ENCODE results near the gene LSM14A.
"Not testable (repeated sequence)": the region's sequence is repeated elsewhere in the genome, so short reads cannot be mapped to it uniquely, and the experiment has no call there.

Gene LSM14A

DNA sequence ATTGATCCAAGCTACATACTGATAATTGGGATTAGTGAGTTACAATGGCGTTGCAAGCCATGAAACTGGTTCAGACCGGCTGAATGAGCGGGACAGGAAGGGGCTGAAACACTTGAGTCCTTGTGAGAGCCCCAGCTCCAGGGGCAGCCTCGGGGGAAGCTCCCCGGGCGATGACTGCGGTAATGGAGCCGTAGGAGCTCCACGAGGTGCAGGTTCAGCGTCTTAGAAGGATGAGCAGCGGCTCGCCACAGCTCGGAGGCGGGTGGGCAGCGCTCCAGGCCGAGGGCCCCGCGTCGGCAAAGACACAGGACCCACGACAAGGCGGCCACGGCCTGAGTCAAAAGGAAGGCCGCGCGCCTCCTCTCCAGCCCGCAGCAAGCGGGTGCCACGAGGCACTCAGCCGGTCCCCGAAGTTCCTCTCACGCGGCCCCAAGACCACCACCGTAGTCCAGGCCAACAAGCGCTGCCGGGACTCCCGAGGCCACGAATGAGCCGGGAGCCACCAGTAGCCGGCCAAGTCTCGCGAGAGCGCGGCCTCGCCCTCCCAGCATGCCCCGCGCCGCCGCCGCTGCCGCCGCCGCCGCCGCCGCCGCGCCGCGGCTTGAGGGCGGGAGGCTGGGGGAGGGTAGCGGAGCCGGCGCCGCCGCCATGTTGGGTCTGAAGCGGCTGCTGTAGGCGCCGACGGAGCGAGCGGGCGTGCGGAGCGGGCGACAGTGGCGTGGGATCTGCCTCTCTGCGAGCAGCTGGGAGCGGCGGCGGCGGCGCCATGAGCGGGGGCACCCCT lies at the start of gene LSM14A:
Gene LSM14A (plus strand): TSS at position 628 of the 784 bp plus-strand sequence. CDS start 139 bp downstream, at position 767.
- peak within 1 kb of the TSS; percentile 63 for H3K4me3 ChIP-seq (ENCODE audit: low read length)
- H2AFZ ChIP-seq (ENCODE audit: low read depth, low read length) = peak within 1 kb of the TSS; percentile 84
- peaks cover 25% of the 10 kb centered on the region for H3K36me3 ChIP-seq (ENCODE audit: insufficient read depth, low read length)
- no peaks in the 10 kb centered on the region for H3K9me3 ChIP-seq (ENCODE audit: low read length)
- peaks cover 12% of the 10 kb centered on the region for H3K4me1 ChIP-seq (ENCODE audit: insufficient read depth, low read length)
- H3K27me3 ChIP-seq (ENCODE audit: insufficient read depth, low read length) = no peaks in the 10 kb centered on the region

DNA sequence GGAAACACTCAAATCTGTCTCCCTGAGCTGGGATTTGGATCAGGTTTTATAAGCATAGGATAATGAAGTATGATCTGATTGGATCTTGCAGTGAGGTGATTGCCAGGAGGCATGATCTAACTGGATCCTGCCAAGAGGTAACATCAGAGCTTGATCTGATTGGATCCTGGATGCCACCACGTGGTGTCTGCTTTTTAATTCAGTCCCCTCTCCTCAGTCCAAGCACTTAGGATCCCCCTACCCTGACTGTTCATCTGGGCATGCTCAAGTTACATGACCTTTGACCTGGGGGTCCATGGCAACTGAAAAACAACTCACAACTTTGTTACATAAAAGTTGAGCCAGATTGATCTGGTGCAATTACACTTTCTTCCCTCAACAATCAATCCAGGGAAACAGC lies 47.5 kb upstream of the LSM14A start:
- peaks cover 7% of the 10 kb centered on the region for H3K4me1 ChIP-seq (ENCODE audit: insufficient read depth, low read length)
- H2AFZ ChIP-seq (ENCODE audit: low read depth, low read length) = no peak overlapping the region
- peaks cover 1% of the 10 kb centered on the region for H3K9me3 ChIP-seq (ENCODE audit: low read length)
- H3K4me3 ChIP-seq (ENCODE audit: low read length) = no peak overlapping the region
- H3K27me3 ChIP-seq (ENCODE audit: insufficient read depth, low read length) = no peaks in the 10 kb centered on the region
- H3K36me3 ChIP-seq (ENCODE audit: insufficient read depth, low read length) = no peaks in the 10 kb centered on the region

DNA sequence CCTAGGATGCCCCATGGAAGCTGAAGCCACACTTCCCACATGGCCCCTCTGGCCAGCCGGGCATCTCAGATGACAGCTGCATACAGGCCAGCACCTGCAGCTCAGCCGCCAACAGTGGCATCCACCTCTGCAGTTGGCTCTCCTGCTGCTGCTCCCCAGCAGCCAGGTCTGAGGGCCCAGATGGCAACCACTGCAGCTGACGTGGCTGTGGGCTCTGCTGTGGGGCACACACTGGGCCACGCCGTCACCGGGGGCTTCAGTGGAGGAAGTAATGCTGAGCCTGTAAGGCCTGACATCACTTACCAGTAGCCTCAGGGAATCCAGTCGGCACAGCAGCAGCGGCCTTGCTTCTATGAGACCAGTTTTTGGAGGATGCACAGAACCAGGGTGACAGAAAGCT lies 45.3 kb upstream of the LSM14A start:
- H3K27me3 ChIP-seq (ENCODE audit: insufficient read depth, low read length) = no peaks in the 10 kb centered on the region
- H3K36me3 ChIP-seq (ENCODE audit: insufficient read depth, low read length) = no peaks in the 10 kb centered on the region
- no peak overlapping the region for H3K4me3 ChIP-seq (ENCODE audit: low read length)
- peaks cover 1% of the 10 kb centered on the region for H3K9me3 ChIP-seq (ENCODE audit: low read length)
- no peak overlapping the region for H2AFZ ChIP-seq (ENCODE audit: low read depth, low read length)
- peaks cover 7% of the 10 kb centered on the region for H3K4me1 ChIP-seq (ENCODE audit: insufficient read depth, low read length)

DNA sequence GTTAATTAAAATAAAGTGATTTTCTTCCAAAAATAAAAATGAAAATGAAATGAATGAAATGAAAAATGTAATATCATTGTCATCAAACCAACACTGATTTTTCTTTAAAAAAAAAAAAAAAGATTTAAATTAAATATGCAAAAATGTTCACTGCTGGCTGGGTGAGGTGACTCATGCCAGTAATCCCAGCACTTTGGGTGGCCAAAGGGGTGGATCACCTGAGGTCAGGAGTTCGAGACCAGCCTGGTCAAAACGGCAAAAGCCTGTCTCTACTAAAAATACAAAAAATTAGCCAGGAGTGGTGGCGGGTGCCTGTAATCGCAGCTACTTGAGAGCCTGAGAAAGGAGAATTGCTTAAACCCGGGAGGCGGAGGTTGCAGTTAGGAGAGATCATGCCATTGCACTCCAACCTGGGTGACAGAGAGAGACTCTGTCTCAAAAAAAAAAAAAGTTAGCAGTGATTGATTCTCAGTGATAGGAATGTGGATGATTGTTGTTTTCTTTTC lies 44.6 kb upstream of the LSM14A start:
- H3K4me1 ChIP-seq (ENCODE audit: insufficient read depth, low read length) = peaks cover 7% of the 10 kb centered on the region

DNA sequence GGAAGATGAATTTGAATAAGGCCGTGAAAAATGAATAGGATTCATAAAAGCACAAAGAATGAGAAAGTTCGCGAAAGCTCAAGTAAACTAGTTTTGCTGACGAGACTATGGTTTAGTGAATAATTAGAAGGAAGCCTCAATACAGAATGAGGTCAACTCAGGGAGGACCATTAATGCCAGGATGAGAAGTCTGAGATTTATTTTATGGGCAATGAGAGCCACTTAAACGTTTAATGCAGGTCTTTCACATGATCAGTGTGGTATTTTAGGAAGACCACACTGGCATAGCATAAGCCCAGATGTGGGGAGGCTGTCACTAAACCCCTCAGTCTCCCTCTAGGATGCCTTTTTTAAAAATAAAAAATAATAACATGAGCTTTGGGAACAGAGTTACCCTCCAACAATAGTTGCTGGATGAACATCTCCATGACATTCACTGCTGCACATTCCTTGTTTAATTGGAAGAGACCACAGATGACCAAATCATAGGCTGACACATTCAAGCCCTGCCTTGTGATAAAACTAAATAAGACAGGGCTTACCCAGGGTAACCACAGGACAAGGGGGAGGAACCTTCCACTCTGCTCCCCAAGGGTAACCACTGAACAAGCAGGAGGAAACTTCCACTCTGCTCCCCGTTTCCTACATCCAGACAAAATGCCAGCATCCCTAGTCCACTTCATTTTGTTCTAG lies 43.6 kb upstream of the LSM14A start:
- Histone ChIP-seq H2AFZ (ENCODE audit: low read depth, low read length) (no peak overlapping the region), H3K4me3 (ENCODE audit: low read length) (no peak overlapping the region), H3K9me3 (ENCODE audit: low read length) (no peaks in the 10 kb centered on the region), H3K27me3 (ENCODE audit: insufficient read depth, low read length) (no peaks in the 10 kb centered on the region), H3K4me1 (ENCODE audit: insufficient read depth, low read length) (peaks cover 7% of the 10 kb centered on the region), H3K36me3 (ENCODE audit: insufficient read depth, low read length) (no peaks in the 10 kb centered on the region)

More for the DNA sequence above, 44.6 kb upstream of the LSM14A start:
- H2AFZ ChIP-seq (ENCODE audit: low read depth, low read length) = no peak overlapping the region
- no peak overlapping the region for H3K4me3 ChIP-seq (ENCODE audit: low read length)
- peaks cover 1% of the 10 kb centered on the region for H3K9me3 ChIP-seq (ENCODE audit: low read length)
- no peaks in the 10 kb centered on the region for H3K36me3 ChIP-seq (ENCODE audit: insufficient read depth, low read length)
- H3K27me3 ChIP-seq (ENCODE audit: insufficient read depth, low read length) = no peaks in the 10 kb centered on the region

DNA sequence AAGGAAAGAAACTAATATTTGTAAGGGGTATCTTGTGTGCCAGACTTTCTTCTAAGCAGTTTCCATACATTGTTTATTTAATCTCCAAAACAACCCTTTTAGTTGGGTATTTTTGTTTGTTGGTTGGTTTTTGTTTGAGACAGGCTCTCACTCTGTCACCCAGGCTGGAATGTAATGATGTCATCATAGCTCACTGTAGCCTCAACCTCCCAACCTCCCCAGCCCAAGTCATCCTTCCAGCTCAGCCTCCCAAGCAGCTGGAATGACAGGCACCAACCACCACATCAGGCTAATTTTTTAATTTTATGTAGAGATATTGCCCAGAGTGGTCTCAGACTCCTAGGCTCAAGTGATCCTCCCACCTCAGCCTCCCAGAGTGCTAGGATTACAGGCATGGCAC lies 41.2 kb upstream of the LSM14A start:
- no peaks in the 10 kb centered on the region for H3K4me1 ChIP-seq (ENCODE audit: insufficient read depth, low read length)
- H3K36me3 ChIP-seq (ENCODE audit: insufficient read depth, low read length) = no peaks in the 10 kb centered on the region
- H2AFZ ChIP-seq (ENCODE audit: low read depth, low read length) = no peak overlapping the region
- H3K9me3 ChIP-seq (ENCODE audit: low read length) = no peaks in the 10 kb centered on the region
- H3K4me3 ChIP-seq (ENCODE audit: low read length) = no peak overlapping the region
- no peaks in the 10 kb centered on the region for H3K27me3 ChIP-seq (ENCODE audit: insufficient read depth, low read length)

DNA sequence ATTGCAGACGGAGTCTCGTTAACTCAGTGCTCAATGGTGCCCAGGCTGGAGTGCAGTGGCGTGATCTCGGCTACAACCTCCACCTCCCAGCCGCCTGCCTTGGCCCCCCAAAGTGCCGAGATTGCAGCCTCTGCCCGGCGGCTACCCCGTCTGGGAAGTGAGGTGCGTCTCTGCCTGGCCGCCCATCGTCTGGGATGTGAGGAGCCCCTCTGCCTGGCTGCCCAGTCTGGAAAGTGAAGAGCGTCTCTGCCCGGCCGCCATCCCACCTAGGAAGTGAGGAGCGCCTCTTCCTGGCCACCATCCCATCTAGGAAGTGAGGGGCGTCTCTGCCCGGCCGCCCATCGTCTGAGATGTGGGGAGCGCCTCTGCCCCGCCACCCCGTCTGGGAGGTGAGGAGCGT lies 40.2 kb upstream of the LSM14A start:
- H3K4me3 ChIP-seq (ENCODE audit: low read length); H3K9me3 ChIP-seq (ENCODE audit: low read length); H3K36me3 ChIP-seq (ENCODE audit: insufficient read depth, low read length); H3K27me3 ChIP-seq (ENCODE audit: insufficient read depth, low read length); H2AFZ ChIP-seq (ENCODE audit: low read depth, low read length); H3K4me1 ChIP-seq (ENCODE audit: insufficient read depth, low read length): not testable (repeated sequence)

DNA sequence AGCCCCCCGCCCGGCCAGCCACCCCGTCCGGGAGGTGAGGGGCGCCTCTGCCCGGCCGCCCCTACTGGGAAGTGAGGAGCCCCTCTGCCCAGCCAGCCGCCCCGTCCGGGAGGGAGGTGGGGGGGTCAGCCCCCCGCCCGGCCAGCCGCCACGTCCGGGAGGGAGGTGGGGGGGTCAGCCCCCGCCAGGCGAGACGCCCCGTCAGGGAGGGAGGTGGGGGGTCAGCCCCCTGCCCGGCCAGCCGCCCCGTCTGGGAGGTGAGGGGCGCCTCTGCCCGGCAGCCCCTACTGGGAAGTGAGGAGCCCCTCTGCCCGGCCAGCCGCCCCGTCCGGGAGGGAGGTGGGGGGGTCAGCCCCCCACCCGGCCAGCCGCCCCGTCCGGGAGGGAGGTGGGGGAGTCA lies 39.6 kb upstream of the LSM14A start:
- H3K9me3 ChIP-seq (ENCODE audit: low read length); H3K4me3 ChIP-seq (ENCODE audit: low read length); H2AFZ ChIP-seq (ENCODE audit: low read depth, low read length); H3K36me3 ChIP-seq (ENCODE audit: insufficient read depth, low read length); H3K4me1 ChIP-seq (ENCODE audit: insufficient read depth, low read length); H3K27me3 ChIP-seq (ENCODE audit: insufficient read depth, low read length): not testable (repeated sequence)

DNA sequence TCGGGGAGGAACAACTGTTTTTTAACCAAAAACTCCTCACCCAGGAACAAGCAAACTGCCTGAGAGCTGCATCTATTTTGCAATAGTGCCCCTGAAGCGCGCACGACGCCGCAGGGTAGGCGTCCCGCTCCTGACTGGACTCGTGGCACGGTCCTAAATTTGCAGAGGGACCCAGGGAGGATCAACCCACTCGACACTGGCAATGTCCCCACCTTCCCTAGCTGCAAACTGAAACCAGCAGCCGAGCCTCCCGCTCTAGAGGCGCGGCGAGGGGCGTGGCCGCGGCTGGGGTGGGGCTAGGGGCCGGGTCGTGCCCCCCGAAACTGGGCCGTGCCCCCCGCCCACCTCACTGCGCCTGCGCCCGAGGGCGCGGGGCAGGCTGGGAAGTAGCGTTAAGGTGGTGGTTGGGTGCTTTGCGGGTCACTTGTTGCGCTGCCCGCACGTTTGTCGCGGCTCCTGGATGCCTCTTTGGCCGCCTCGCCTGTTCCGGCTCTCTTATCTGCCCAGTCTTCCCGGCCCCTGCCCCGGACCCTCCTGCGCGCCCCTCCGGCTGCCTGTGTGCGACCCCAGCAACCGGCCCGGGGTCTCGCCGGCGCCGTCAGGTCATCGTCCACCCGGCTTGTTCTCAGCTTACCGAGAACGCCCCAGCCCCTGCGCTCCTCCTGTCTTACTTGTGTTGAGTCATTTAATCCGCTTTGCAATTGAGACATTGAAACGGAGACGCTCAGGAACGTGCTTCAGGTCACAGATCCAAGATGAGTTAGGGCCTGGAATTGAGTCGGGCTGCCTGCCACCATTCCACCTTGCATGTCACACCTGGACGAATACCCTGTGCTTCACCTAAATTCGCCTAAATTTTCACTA lies 37.9 kb upstream of the LSM14A start:
- Histone ChIP-seq H3K4me3 (ENCODE audit: low read length) (peak overlapping the region; percentile 84), H3K36me3 (ENCODE audit: insufficient read depth, low read length) (no peaks in the 10 kb centered on the region), H3K4me1 (ENCODE audit: insufficient read depth, low read length) (no peaks in the 10 kb centered on the region), H2AFZ (ENCODE audit: low read depth, low read length) (peak overlapping the region; percentile 93), H3K27me3 (ENCODE audit: insufficient read depth, low read length) (no peaks in the 10 kb centered on the region), H3K9me3 (ENCODE audit: low read length) (no peaks in the 10 kb centered on the region)

DNA sequence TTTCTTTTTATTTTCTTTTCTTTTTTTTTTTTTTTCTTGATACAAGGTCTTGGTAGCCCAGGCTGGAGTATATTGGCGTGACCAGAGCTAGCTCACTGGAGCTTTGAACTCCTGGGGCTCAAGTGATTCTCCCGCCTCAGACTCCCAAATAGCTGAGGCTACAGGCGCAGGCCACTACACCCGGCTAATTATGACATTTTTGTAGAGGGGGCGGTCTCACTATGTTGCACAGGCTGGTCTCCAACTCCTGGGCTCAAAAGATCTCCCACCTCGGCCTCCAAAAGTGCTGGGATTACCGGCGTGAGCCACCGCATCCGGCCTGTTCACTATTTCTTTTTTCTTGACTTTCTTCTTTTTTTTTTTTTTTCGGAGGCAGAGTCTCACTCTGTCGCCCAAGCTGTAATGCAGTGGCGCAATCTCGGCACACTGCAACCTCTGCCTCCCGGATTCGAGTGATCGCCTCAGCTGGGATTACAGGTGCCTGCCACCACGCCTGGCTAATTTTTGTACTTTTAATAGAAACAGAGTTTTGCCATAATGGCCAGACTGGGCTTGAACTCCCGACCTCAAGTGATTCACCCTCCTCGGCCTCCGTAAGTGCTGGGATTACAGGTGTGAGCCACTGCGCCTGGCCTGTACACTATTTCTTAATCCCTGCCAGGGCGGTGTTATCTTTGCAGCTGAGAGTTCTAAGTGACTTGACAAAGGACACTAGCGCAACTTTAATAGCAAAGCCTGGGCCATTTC lies 37.1 kb upstream of the LSM14A start:
- H3K27me3 ChIP-seq (ENCODE audit: insufficient read depth, low read length) = no peaks in the 10 kb centered on the region

DNA sequence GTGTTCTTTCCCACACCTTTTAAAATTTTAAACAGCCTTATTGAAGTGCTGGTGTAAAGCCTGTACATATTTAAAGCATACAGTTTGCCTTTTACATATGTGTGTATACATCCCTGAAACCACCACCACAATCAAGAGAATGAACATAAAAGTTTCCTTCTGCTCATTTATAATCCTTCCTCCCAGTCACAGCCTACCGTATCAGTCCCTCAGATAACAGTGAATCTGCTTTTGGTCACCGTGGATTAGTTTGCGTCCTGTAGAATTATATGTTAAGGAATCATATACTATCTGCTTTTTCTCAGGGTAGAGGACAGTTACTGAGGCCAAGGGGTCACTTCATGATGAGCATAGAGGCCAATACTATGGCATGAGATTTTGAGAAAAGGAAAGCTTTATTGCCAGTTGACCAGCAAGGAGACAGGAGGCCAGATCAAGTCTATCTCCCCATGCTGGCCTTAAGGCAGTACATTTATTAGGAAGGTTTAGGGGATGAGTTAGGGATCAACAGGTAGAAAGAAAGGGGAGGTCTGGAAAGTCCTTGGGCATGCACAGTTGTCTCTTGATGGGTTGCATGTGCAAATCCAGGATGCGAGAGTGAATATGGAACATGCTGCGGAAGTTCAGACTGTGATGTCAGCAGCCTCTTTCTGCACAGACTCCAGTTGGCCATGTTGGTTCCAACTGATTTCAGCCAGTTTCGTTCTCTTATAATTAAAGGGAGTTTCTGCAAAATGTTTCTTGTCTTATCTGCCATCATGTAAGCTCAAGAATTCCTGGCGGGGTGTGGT lies 36.3 kb upstream of the LSM14A start:
- H3K27me3 ChIP-seq (ENCODE audit: insufficient read depth, low read length) = no peaks in the 10 kb centered on the region
- no peak overlapping the region for H2AFZ ChIP-seq (ENCODE audit: low read depth, low read length)
- H3K4me1 ChIP-seq (ENCODE audit: insufficient read depth, low read length) = no peaks in the 10 kb centered on the region
- no peaks in the 10 kb centered on the region for H3K9me3 ChIP-seq (ENCODE audit: low read length)
- no peak overlapping the region for H3K4me3 ChIP-seq (ENCODE audit: low read length)
- H3K36me3 ChIP-seq (ENCODE audit: insufficient read depth, low read length) = no peaks in the 10 kb centered on the region

More for the DNA sequence above, 37.1 kb upstream of the LSM14A start:
- H2AFZ ChIP-seq (ENCODE audit: low read depth, low read length) = no peak overlapping the region
- H3K9me3 ChIP-seq (ENCODE audit: low read length) = no peaks in the 10 kb centered on the region
- no peaks in the 10 kb centered on the region for H3K36me3 ChIP-seq (ENCODE audit: insufficient read depth, low read length)
- H3K4me1 ChIP-seq (ENCODE audit: insufficient read depth, low read length) = no peaks in the 10 kb centered on the region
- H3K4me3 ChIP-seq (ENCODE audit: low read length) = peak overlapping the region; percentile 84

DNA sequence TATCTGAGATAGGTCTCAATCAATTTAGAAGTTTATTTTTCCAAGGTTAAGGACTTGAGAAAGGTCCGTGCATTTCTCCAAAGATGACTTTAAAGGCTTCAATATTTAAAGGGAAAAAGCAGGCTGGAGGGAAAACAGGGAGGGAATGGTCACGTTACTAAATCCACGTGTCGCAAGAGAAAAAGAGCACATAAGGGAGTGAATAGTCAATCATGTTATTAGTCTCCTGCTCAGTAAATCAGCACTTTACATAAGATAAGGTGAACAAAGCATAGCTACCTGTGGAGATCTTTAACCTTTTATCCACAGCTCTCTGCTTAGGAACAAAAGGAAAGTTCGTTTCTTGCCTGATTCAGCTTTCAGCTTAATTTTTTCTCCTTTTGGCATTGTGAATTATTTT lies 31.3 kb upstream of the LSM14A start:
- H3K36me3 ChIP-seq (ENCODE audit: insufficient read depth, low read length) = no peaks in the 10 kb centered on the region
- H3K27me3 ChIP-seq (ENCODE audit: insufficient read depth, low read length) = no peaks in the 10 kb centered on the region
- H3K4me3 ChIP-seq (ENCODE audit: low read length) = no peak overlapping the region
- no peaks in the 10 kb centered on the region for H3K9me3 ChIP-seq (ENCODE audit: low read length)
- H3K4me1 ChIP-seq (ENCODE audit: insufficient read depth, low read length) = no peaks in the 10 kb centered on the region
- no peak overlapping the region for H2AFZ ChIP-seq (ENCODE audit: low read depth, low read length)

Data from neuron (in vitro differentiated cells).